ENCODE results near the gene KNSTRN.

DNA sequence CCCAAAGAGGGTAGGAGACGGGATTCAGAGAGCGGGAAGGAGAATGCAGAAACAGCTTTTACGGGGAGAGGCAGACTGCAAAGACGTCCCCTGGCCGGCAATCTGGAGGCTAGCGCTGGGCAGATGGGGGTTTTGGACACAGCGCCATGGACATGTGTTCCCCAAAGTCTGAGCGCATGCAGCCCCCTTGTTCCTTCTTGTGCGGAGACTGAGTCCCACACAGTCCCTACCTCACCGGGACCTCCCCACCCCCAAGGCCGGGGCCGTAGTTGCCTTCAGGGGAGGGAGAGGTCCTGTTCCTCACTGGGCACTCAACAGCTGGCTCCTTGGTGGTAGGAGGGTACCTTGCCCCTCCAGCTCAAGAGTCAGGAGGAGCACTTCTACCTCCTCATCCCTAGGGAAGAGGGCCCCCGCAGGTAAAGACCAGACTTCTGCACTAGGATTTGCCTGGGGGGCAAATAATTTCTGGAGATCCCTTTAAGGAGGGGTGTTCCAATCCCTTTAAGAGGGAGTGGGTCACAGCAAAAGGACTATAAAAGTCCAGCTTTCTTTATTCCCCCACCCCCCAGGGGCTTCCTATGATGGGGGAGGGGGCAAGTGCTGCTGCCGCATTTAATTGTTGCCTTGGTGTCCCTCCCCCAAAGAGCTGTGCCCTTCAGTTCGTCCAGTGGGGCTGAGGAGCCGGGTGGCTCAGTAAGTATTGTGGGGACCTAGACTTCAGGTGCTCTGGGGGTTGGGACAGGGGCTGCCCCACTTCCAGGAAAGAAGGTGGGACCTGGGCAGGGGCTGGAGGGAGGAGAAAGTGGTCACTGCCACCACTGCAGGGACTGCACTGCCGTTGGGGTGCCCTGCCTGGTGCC, 54.6 kb downstream of the KNSTRN start:
- TF ChIP-seq EZH2 (IDR thresholded peaks at IDR 0.05) = no peak
- TF ChIP-seq POLR2AphosphoS5 (IDR thresholded peaks at IDR 0.05; ENCODE audit: borderline replicate concordance, low read depth, low read length) = no peak
- no peak for TF ChIP-seq FOXP2 (optimal IDR thresholded peaks at IDR 0.05; ENCODE audit: control extremely low read depth, extremely low read length, insufficient read depth)

Measured in SK-N-MC (cell line).